AG09309 (cell line): ENCODE data around the gene SDSL.

Experiments
- DNase-seq: peaks from one replicate; pipeline ENCODE4 v3.0.0-alpha.2; 2010; ENCODE audit warnings: low read depth
- H3K4me3 ChIP-seq: 2 replicates; pipeline ENCODE4 v1.5.1; 2011; ENCODE audit warnings: mild to moderate bottlenecking, low read depth, low read length, moderate library complexity; ENCODE audit not compliant: control insufficient read depth
- TF ChIP-seq, protein P1 (sequence below): IDR thresholded peaks from 2 replicates; pipeline ENCODE4 v1.5.1; 2011; ENCODE audit warnings: mild to moderate bottlenecking, low read depth, low read length, inconsistent platforms; ENCODE audit not compliant: insufficient read depth, control insufficient read depth; ENCODE audit errors: missing control alignments

Gene SDSL

DNA sequence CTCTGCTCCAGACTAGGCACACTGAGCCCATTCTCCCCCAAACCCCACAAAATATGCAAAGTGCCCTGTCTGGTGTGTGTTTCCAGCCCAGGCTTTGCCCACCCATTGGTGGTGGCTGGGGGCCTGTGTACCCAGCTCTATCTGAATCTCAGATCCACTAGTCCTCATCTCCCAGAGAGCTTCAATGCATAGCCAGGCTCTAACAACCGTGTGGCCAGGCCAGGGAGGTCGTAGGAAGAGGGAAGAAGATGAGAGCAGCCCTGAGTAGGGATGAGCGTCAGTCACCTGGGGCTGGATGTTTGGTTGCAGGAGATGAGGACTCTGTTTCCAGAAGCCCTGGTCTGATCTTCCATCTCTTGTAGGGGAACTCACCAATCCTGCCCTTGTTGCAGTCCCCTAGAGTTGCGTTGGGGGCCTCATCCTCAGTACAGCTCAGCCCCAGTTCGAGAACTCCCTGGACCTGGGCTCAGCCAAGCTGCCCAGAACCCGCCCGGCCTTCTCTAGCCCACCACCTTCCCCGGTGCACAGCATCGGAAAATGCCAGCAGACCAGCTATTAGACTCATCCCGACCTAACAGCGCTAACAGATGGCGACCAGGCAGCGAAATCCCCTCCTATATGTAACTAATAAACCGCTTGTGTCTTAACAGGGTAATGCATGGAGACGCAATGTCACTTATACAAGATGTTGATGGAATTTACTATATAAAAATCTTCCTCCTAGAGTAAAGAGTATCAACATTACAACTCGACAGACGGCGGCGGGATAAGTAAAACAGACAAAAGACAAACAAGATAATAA, 52.7 kb downstream of the SDSL start:
- H3K4me3 ChIP-seq = no peak overlapping the region

DNA sequence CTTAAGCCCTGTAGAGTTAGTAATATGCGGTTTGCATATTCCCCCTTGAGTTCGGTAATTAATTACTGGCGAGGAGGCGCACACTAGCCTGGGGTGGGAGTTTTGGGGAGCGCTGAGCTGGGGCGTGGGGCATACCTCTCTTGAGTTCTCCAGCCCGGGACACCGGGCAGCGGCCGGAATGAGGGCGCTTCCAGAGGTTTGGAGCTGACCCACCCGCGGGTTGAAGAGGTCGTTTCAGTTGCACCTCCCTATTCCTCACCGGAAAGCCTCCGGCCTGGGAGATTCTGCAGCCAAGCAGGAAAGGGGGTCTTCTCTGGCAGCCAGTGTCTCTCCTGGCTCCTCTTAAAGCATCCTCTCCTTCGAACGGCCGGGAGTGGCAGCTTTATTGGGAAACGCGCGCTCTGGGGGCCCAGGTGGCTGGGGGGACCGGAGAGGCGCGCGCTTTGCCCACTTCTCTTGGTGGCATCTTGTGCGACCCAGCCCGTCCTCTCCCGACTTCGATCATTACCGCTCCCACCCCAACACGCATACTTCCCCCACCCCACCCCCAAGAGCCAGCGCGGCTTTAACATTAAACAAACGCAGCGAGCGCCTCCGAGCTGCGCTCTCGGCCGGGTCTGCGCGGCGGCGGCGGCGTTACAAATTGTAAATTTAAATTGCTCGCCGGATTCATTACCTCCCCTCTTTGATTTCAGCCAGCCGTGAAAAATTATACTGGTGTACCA, 53.4 kb downstream of the SDSL start:
- no peak for DNase-seq
- TF ChIP-seq, protein P1, sequence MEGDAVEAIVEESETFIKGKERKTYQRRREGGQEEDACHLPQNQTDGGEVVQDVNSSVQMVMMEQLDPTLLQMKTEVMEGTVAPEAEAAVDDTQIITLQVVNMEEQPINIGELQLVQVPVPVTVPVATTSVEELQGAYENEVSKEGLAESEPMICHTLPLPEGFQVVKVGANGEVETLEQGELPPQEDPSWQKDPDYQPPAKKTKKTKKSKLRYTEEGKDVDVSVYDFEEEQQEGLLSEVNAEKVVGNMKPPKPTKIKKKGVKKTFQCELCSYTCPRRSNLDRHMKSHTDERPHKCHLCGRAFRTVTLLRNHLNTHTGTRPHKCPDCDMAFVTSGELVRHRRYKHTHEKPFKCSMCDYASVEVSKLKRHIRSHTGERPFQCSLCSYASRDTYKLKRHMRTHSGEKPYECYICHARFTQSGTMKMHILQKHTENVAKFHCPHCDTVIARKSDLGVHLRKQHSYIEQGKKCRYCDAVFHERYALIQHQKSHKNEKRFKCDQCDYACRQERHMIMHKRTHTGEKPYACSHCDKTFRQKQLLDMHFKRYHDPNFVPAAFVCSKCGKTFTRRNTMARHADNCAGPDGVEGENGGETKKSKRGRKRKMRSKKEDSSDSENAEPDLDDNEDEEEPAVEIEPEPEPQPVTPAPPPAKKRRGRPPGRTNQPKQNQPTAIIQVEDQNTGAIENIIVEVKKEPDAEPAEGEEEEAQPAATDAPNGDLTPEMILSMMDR = no peak
- no peak overlapping the region for H3K4me3 ChIP-seq

More for the DNA sequence above, 52.7 kb downstream of the SDSL start:
- DNase-seq = no peak
- TF ChIP-seq, protein P1 = no peak

- TF ChIP-seq, protein P1 = no peak
- no peak for DNase-seq
- H3K4me3 ChIP-seq = no peak overlapping the region
Observed at GRCh38 chr12:113476176-113476986, 54.2 kb downstream of the SDSL start.

GRCh38 chr12:113477171-113477841, 55.1 kb downstream of the SDSL start:
- H3K4me3 ChIP-seq = no peak overlapping the region
- DNase-seq = no peak
- TF ChIP-seq, protein P1 = no peak

DNA sequence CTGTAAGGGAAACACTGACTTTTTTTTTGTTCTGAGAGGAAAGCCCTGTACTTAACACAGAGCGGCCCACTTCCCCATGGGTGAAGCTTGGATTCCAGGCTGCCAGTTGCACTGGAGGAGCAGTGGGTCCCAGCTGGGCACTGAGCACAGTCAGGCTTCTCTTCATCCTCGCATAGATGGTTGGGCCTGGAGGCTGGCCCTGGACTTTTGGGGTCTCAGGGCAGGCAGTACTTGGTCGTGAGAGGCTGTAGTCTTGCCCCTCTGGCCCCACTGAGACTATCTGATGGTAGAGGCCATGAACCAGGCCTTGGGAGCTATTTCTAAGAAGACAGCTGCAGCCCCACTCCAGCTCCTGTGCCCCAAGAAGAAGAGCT, 55.6 kb downstream of the SDSL start:
- no peak overlapping the region for H3K4me3 ChIP-seq
- no peak for DNase-seq
- TF ChIP-seq, protein P1 = no peak
